OCI-LY7 (cell line): ENCODE results near the gene P2RY4. TPM values are rescaled to one million over a fixed set of nuclear protein-coding genes. Genes with fewer than 3 reads are reported as not detected.

ENCODE experiments used
- BruUV-seq: library from RNA; stranded (reverse); fragments of 400-500 nt; replicated peaks from 2 replicates; lab custom pipeline; 2021; lab: Mats Ljungman, UMichigan
- CTCF ChIA-PET: fragments of 300-600 bp; sonication (Branson Sonifier 250); formaldehyde crosslinking; loops from one replicate; lab custom pipeline; 2022; ENCODE audit warnings: antibody characterized with exemption; ENCODE audit not compliant: unreplicated experiment; lab: Charles Lee
- POLR2A ChIA-PET: fragments of 300-600 bp; sonication (Branson Sonifier 250); formaldehyde crosslinking; loops from one replicate; lab custom pipeline; 2022; ENCODE audit warnings: antibody characterized with exemption; lab: Charles Lee
- DNase-seq: peaks from one replicate; pipeline ENCODE4 v3.0.0-alpha.2; 2015; ENCODE audit warnings: low spot score
- H2AFZ ChIP-seq: fragments of 200-600 bp; sonication (generic), shearing (Covaris generic); 2 replicates; pipeline ENCODE4 v1.6.1; 2014; ENCODE audit warnings: mild to moderate bottlenecking, antibody characterized with exemption, low read length, moderate library complexity
- H3K27ac ChIP-seq: fragments of 200-600 bp; sonication (generic); 2 replicates; pipeline ENCODE4 v1.5.1; 2014; ENCODE audit warnings: mixed run types, low read depth, mild to moderate bottlenecking, moderate library complexity, low read length, inconsistent platforms; ENCODE audit not compliant: poor library complexity, severe bottlenecking
- H3K36me3 ChIP-seq: fragments of 200-600 bp; sonication (generic); 2 replicates; pipeline ENCODE4 v1.6.1; 2014; ENCODE audit warnings: mild to moderate bottlenecking, antibody characterized with exemption, low read length, moderate library complexity, mixed read lengths; ENCODE audit not compliant: insufficient read depth
- H3K4me1 ChIP-seq: fragments of 200-600 bp; sonication (generic); 2 replicates; pipeline ENCODE4 v1.5.1; 2014; ENCODE audit warnings: mild to moderate bottlenecking, low read length; ENCODE audit not compliant: insufficient read depth, poor library complexity, severe bottlenecking
- H3K4me2 ChIP-seq: fragments of 200-600 bp; sonication (generic); 2 replicates; pipeline ENCODE4 v1.6.1; 2014; ENCODE audit warnings: mild to moderate bottlenecking, low read length
- H3K4me3 ChIP-seq: fragments of 200-600 bp; sonication (generic); 2 replicates; pipeline ENCODE4 v1.5.1; 2014; ENCODE audit warnings: mild to moderate bottlenecking, low read depth, low read length; ENCODE audit not compliant: poor library complexity, severe bottlenecking
- H3K79me2 ChIP-seq: fragments of 200-600 bp; sonication (generic); 2 replicates; pipeline ENCODE4 v1.6.1; 2016; ENCODE audit warnings: low read depth, mild to moderate bottlenecking, low read length, moderate library complexity, mixed read lengths; ENCODE audit not compliant: insufficient read depth
- H3K9me2 ChIP-seq: fragments of 200-600 bp; sonication (generic); 2 replicates; pipeline ENCODE4 v1.6.1; 2016; ENCODE audit warnings: mild to moderate bottlenecking, low read length, mixed read lengths; ENCODE audit not compliant: insufficient read depth
- H3K9me3 ChIP-seq: fragments of 200-600 bp; sonication (generic); 2 replicates; pipeline ENCODE4 v1.6.1; 2014; ENCODE audit warnings: mild to moderate bottlenecking, mixed run types, low read length, mixed read lengths
- H4K20me1 ChIP-seq: fragments of 200-600 bp; sonication (generic); 2 replicates; pipeline ENCODE4 v1.6.1; 2014; ENCODE audit warnings: mild to moderate bottlenecking, antibody characterized with exemption, low read length, moderate library complexity, mixed read lengths; ENCODE audit not compliant: insufficient read depth
- CTCF ChIP-seq: fragments of 200-600 bp; sonication (generic); conservative IDR thresholded peaks from 2 replicates; pipeline ENCODE4 v1.5.1; 2014; ENCODE audit warnings: mild to moderate bottlenecking, antibody characterized with exemption, low read length, moderate library complexity, mixed read lengths
- EZH2phosphoT487 ChIP-seq: fragments of 200-600 bp; sonication (generic); IDR thresholded peaks from 2 replicates; pipeline ENCODE4 v1.6.1; 2018; ENCODE audit warnings: low read depth, borderline replicate concordance, mild to moderate bottlenecking, mixed run types, antibody characterized with exemption, low read length, moderate library complexity, mixed read lengths
- intact Hi-C: fragments of 100-400 bp; cut with micrococcal nuclease; formaldehyde crosslinking; loops from one replicate; pipeline ENCODE4 v1.10.0; 2022; ENCODE audit not compliant: unreplicated experiment
- total RNA-seq, 2 experiments: library from RNA; depleted of rRNA in 1 of 2; stranded (reverse); fragments of >200 nt in 1 of 2; shearing (Covaris generic) in 1 of 2; gene quantifications; 2 replicates each; pipeline ENCODE4 v1.2.3, GENCODE V29; 2014 to 2022

P2RY4 gene
- total RNA-seq, 2 experiments from 2014 or later, result 0.16 to 0.21 TPM

- ChIA-PET CTCF (no interaction called here), POLR2A (interaction anchor here (0.9 kb wide), 1 partner anchor 156 kb away, joined by 3 read pairs; the partner anchor contains the start of gene IGBP1)
- TSS peak; percentile 67 for BruUV-seq
These were observed 29.3 kb upstream of the P2RY4 start for GRCh38 chrX:70289168-70289792.

GRCh38 chrX:70281951-70282350 is 21.9 kb upstream of the P2RY4 start, which contains the start of gene RAB41:
Gene RAB41 (plus strand): TSS chrX:70282172. CDS start chrX:70282218, 46 bp downstream.
- intact Hi-C loops, result no loop called here
- H3K79me2 ChIP-seq, result no peaks in the 10 kb centered on the region
- no peak within 1 kb of the TSS for H3K4me3 ChIP-seq
- TF ChIP-seq CTCF, result no peak
- no peak for DNase-seq
- no peak within 1 kb of the TSS for H3K4me2 ChIP-seq
- no peak within 1 kb of the TSS for H3K27ac ChIP-seq
- CTCF ChIA-PET, result no interaction called here
- H3K9me3 ChIP-seq, result no peaks in the 10 kb centered on the region
- POLR2A ChIA-PET, result no interaction called here
- H2AFZ ChIP-seq, result no peak within 1 kb of the TSS
- no peaks in the 10 kb centered on the region for H3K9me2 ChIP-seq
- H3K4me1 ChIP-seq, result no peaks in the 10 kb centered on the region
- H3K36me3 ChIP-seq, result no peaks in the 10 kb centered on the region
- H4K20me1 ChIP-seq, result no peaks in the 10 kb centered on the region
- no TSS peak for BruUV-seq

More at GRCh38 chrX:70289168-70289792, 29.3 kb upstream of the P2RY4 start:
- intact Hi-C loops, result no loop called here
- H3K4me2 ChIP-seq, result peak overlapping the region; percentile 91
- no peak for DNase-seq
- peaks cover 43% of the 10 kb centered on the region for H3K79me2 ChIP-seq
- H3K27ac ChIP-seq, result peak overlapping the region; percentile 76
- H2AFZ ChIP-seq, result peak overlapping the region; percentile 76; the same call in 1 of the 2 replicates
- peaks cover 5% of the 10 kb centered on the region; the same call in 1 of the 2 replicates for H4K20me1 ChIP-seq
- TF ChIP-seq CTCF (no peak), EZH2phosphoT487 (no peak)
- H3K36me3 ChIP-seq, result peaks cover 30% of the 10 kb centered on the region
- H3K9me3 ChIP-seq, result no peaks in the 10 kb centered on the region
- peaks cover 25% of the 10 kb centered on the region for H3K4me1 ChIP-seq
- no peaks in the 10 kb centered on the region for H3K9me2 ChIP-seq
- peak overlapping the region; percentile 90 for H3K4me3 ChIP-seq

- Histone ChIP-seq H3K4me3 (no peak overlapping the region), H3K4me1 (no peaks in the 10 kb centered on the region), H3K36me3 (no peaks in the 10 kb centered on the region), H3K79me2 (no peaks in the 10 kb centered on the region), H4K20me1 (no peaks in the 10 kb centered on the region), H3K9me2 (no peaks in the 10 kb centered on the region), H3K4me2 (no peak overlapping the region), H3K9me3 (no peaks in the 10 kb centered on the region), H2AFZ (no peak overlapping the region), H3K27ac (no peak overlapping the region)
- no peak for DNase-seq
- CTCF ChIA-PET, result no interaction called here
- TF ChIP-seq EZH2phosphoT487, result no peak
- TF ChIP-seq CTCF, result no peak
- POLR2A ChIA-PET, result interaction anchor here (0.6 kb wide), 1 partner anchor 72 kb away, joined by 6 read pairs; no protein-coding TSS in a partner anchor
- intact Hi-C loops, result no loop called here
- no TSS peak for BruUV-seq
These were observed 20.6 kb upstream of the P2RY4 start for GRCh38 chrX:70280573-70280972.
